Immature natural killer cell (primary cell): ENCODE data around the gene GFAP. TPM values are rescaled to one million over a fixed set of nuclear protein-coding genes. Genes with fewer than 3 reads are reported as not detected.

ENCODE experiments used
- DNase-seq, 3 donors: peaks; one replicate each; pipeline ENCODE4 v3.0.0; 2022; ENCODE audit warnings: mixed read lengths in 1 of 3
- H3K27ac Mint-ChIP-seq, 6 donors: one replicate each; pipeline ENCODE4 v1.8.0; 2020; ENCODE audit warnings: mixed read lengths in 6 of 6, mild to moderate bottlenecking in 5 of 6, inconsistent platforms in 4 of 6, moderate library complexity in 3 of 6
- H3K27me3 Mint-ChIP-seq, 3 donors: one replicate each; pipeline ENCODE4 v1.8.0; 2020 to 2021; ENCODE audit warnings: low read depth in 3 of 3, mild to moderate bottlenecking in 3 of 3, mixed read lengths in 3 of 3, moderate library complexity in 3 of 3, inconsistent platforms in 1 of 3
- H3K36me3 Mint-ChIP-seq, 3 donors: one replicate each; pipeline ENCODE4 v1.8.0; 2020; ENCODE audit warnings: mixed read lengths in 3 of 3, inconsistent platforms in 2 of 3, mild to moderate bottlenecking in 2 of 3
- H3K4me1 Mint-ChIP-seq, 2 donors: one replicate each; pipeline ENCODE4 v1.8.0; 2020; ENCODE audit warnings: inconsistent platforms in 2 of 2, mild to moderate bottlenecking in 2 of 2, mixed read lengths in 2 of 2, moderate library complexity in 1 of 2
- H3K4me3 Mint-ChIP-seq, 5 donors: one replicate each; pipeline ENCODE4 v1.8.0; 2020; ENCODE audit warnings: mild to moderate bottlenecking in 5 of 5, mixed read lengths in 5 of 5, inconsistent platforms in 3 of 5, moderate library complexity in 3 of 5
- H3K9me3 Mint-ChIP-seq, 6 donors: one replicate each; pipeline ENCODE4 v1.8.0; 2020; ENCODE audit warnings: mild to moderate bottlenecking in 6 of 6, mixed read lengths in 6 of 6, inconsistent platforms in 4 of 6, moderate library complexity in 3 of 6
- polyA plus RNA-seq, 3 donors: library from polyadenylated mRNA; unstranded; fragments of 300-500 nt; fragmentation: Illumina TruSeq; gene quantifications; one replicate each; pipeline ENCODE4 v1.2.3, GENCODE V29; 2021

Gene GFAP
- polyA plus RNA-seq, 3 donors from 2014 or later: 1.1 TPM; not detected in 2

DNA sequence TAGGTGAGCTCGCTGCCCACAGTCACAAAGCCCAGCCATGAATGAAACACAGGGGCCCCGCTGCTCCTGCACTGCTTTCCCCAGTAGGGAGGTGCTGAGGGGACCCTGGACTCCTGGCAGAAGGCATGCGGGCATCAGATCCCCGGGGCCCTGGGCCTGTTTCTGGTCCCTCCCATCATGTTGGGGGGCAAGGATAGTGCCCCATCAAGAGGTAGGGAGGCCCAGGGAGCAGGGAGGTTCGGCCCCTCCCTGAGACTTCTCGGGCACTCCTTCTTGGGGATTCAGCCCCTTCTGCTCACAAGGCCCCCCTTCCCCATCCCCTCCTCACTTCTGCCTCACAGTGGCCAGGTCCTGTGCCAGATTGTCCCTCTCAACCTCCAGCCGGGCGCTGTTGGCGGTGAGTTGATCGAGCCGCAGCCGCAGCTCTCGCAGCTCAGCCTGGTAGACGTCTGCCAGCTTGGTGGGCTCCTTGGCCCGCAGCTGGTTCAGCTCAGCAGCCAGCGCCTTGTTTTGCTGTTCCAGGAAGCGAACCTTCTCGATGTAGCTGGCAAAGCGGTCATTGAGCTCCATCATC lies 515 bp downstream of the GFAP start:
- peaks cover 6 to 10% (median 6%) of the 10 kb centered on the region in 3 donors for H3K27me3 Mint-ChIP-seq
- no peak for DNase-seq
- H3K4me1 Mint-ChIP-seq: peaks cover 0 to 3% of the 10 kb centered on the region in 2 donors
- no peak overlapping the region for H3K4me3 Mint-ChIP-seq
- no peak overlapping the region for H3K27ac Mint-ChIP-seq
- H3K36me3 Mint-ChIP-seq: no peaks in the 10 kb centered on the region
- no peaks in the 10 kb centered on the region for H3K9me3 Mint-ChIP-seq

DNA sequence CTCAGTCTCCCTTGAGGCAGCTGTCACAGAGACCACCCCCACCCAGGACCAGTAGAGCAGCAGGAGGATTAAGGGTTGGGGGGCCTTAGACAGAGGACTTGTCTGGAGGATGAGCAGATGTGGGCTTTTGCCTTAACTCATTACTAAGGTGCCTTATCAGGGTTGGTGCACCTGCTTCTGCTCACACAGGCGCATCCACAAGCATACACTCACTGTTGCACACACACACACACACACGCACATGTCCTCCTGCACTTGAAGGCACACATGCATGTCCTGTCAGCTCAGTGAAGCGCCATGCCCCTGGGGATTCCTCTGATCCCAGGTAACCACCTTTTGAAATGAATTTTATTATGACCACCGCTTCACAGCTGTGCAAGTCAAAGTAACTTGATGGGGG lies 1.2 kb downstream of the GFAP start:
- H3K27ac Mint-ChIP-seq: no peak overlapping the region
- H3K4me1 Mint-ChIP-seq: peaks cover 0 to 3% of the 10 kb centered on the region in 2 donors
- H3K9me3 Mint-ChIP-seq: no peaks in the 10 kb centered on the region
- no peaks in the 10 kb centered on the region for H3K36me3 Mint-ChIP-seq
- no peak overlapping the region for H3K4me3 Mint-ChIP-seq
- DNase-seq: no peak
- H3K27me3 Mint-ChIP-seq: peaks cover 6 to 10% (median 6%) of the 10 kb centered on the region in 3 donors

DNA sequence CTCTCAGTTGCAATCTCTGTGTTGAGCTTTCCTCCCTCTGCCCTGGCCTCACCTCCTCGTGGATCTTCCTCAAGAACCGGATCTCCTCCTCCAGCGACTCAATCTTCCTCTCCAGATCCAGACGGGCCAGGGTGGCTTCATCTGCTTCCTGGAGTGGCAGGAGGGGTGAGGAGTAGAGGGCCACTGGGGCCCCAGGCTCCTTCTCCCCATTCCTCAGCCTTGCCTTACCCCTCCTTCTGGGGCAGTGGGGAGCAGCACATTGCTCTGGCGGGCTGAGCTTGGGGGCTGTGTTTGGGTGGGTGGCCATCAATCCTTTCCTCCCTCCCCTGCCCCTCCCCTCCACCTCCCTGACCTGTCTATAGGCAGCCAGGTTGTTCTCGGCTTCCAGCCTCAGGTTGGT lies 1.6 kb downstream of the GFAP start:
- Mint-ChIP-seq H3K4me3 (no peak overlapping the region), H3K27ac (no peak overlapping the region), H3K4me1 (peaks cover 0 to 3% of the 10 kb centered on the region in 2 donors), H3K36me3 (no peaks in the 10 kb centered on the region), H3K27me3 (peaks cover 6 to 10% (median 6%) of the 10 kb centered on the region in 3 donors), H3K9me3 (no peaks in the 10 kb centered on the region)
- no peak for DNase-seq

DNA sequence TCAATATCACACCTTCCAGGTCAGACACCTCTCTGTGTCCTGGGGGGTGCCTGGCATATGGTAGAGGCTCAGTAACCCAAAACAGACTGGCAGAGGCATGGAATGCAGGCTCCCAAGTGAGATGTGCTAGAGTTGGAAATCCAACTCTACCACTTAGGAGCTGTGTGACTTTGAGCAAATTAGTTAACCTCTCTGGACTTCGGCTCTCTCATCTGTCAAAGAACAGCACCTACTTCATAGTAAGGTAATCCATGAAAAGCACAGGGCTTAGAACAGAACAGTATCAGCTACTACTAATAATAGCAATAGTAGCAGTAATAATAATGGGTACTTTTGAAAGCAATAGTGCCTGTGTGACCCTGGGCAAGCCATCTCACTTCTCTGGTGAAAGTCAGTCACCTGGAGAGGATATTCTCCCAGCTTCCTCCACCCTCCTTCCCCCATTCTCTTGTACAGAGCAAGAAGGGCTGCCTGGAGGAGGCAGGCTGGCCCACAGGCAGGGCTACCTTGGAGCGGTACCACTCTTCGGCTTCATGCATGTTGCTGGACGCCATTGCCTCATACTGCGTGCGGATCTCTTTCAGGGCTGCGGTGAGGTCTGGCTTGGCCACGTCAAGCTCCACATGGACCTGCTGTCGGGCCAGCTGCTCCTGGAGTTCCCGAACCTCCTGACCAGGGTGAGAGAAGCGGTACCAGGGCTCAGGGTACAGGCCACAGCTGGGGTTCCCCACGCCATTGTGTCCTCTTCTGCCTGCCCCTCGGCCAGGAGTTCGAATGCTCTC lies 2.3 kb downstream of the GFAP start:
- Mint-ChIP-seq H3K27ac (no peak overlapping the region), H3K4me1 (peaks cover 0 to 3% of the 10 kb centered on the region in 2 donors), H3K36me3 (no peaks in the 10 kb centered on the region), H3K9me3 (no peaks in the 10 kb centered on the region), H3K27me3 (peaks cover 6 to 10% (median 6%) of the 10 kb centered on the region in 3 donors), H3K4me3 (peak overlapping the region in 2 of 5 donors; percentile 65 to 66)
- no peak for DNase-seq

DNA sequence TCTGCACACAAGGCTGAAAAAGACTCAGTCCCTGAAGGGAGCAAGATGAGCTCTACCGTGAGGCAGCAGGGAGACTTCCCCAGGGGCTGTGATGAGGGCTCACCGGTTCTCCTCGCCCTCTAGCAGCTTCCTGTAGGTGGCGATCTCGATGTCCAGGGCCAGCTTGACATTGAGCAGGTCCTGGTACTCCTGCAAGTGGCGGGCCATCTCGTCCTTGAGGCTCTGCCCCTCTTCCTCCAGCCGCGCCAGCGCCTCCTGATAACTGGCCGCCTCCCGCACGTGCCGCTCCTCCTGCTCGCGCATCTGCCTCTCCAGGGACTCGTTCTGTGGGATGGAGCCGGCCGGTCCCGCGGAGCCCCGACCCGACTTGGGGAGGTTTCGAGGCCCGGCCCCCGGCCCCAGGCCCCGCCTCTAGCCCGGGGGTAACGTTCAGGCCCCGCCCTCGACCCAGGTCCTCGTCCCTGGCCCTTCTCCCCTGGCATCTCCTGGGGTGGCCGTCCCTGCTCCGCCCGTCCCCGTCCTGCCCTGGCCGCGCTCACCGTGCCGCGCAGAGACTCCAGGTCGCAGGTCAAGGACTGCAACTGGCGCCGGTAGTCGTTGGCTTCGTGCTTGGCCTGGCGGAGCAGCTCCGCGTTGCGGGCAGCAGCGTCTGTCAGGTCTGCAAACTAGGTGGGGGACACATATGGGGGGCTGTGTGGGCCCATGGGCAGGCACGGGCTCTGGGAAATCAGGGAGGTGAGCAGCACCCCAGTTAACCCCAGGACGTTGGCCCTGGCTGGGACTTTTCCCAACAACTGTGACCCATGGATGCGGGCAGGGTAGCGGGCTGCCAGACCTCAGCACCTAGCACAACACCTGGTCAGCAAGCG lies 3.9 kb downstream of the GFAP start:
- peak overlapping the region; percentile 33 to 71 (median 69) for H3K4me3 Mint-ChIP-seq
- H3K9me3 Mint-ChIP-seq: no peaks in the 10 kb centered on the region
- no peaks in the 10 kb centered on the region for H3K36me3 Mint-ChIP-seq
- peaks cover 4 to 10% (median 4%) of the 10 kb centered on the region in 3 donors for H3K27me3 Mint-ChIP-seq
- peak overlapping the region in 2 of 6 donors; percentile 40 to 59 for H3K27ac Mint-ChIP-seq
- H3K4me1 Mint-ChIP-seq: peaks cover 0 to 3% of the 10 kb centered on the region in 2 donors
- DNase-seq: peak; percentile 42 to 50 (median 46)

DNA sequence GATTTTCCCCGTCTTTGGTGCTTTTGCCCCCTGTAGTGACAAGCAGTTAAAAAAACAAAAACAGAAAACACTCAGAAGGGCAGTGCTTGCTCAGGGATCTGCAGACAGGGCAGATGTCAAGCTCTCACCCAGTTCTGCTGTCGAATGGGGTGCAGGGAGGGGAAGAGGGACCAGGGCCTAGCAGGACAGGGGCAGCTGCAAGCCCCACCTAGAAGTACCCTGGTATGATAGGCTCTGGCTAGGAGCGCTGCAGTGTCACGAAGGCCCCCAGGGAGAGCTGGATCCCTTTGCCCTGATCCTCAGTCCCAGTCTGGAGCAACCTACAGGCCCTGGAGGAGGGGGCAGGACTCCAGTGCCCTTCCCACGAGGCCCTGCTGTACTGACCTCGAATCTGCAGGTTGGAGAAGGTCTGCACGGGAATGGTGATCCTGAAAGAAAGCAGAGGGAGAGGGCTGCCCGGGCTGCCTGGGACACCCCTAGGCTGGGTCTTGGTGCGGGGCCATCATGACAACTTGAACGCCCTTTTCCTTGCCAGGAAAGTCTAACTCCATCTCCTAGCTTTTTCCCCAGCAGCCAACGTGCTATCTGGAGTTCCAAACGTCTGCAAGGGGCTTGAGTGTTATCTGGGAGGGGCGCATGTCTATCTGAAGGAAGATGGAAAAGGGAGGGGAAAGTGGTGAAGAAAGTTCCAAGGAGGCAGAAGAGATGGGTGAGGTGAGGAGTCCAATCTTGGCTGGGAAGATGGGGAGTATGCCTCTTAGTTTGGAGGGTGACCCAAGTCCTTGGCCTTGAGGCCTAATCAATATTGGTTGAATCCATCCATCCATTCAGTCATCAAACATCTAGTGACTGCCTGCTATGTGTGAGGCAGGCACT lies 4.8 kb downstream of the GFAP start:
- peak overlapping the region in 2 of 6 donors; percentile 40 to 59 for H3K27ac Mint-ChIP-seq
- no peaks in the 10 kb centered on the region for H3K9me3 Mint-ChIP-seq
- peaks cover 0 to 3% of the 10 kb centered on the region in 2 donors for H3K4me1 Mint-ChIP-seq
- DNase-seq: no peak
- no peaks in the 10 kb centered on the region for H3K36me3 Mint-ChIP-seq
- peak overlapping the region; percentile 33 to 71 (median 69) for H3K4me3 Mint-ChIP-seq
- H3K27me3 Mint-ChIP-seq: peaks cover 4 to 12% (median 6%) of the 10 kb centered on the region in 3 donors

DNA sequence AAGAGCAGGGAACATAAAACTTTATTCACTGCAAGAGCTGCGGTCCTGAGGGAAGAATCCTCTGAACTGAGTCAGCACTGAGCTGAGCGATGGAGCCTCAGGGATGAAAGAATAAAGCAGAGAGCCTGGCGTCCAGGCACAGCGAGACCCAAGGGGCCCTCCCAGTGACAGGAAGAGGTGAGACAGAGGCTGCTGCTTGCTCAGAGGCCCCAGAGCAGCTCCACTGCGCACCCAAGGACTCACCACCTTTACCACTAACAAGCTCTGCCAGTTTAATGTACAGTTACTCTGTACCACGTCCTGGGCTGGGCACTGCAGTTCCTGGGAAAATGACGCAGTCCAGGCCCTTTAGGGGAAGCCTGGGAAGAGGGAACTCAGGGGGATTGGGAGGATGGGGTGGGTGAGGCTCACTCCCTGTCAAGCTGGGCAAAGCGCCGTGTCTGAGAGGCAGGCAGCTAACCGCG lies 5.6 kb downstream of the GFAP start:
- H3K36me3 Mint-ChIP-seq: no peaks in the 10 kb centered on the region
- peaks cover 5 to 12% (median 6%) of the 10 kb centered on the region in 3 donors for H3K27me3 Mint-ChIP-seq
- DNase-seq: no peak
- H3K4me3 Mint-ChIP-seq: no peak overlapping the region
- peaks cover 0 to 3% of the 10 kb centered on the region in 2 donors for H3K4me1 Mint-ChIP-seq
- no peak overlapping the region for H3K27ac Mint-ChIP-seq
- no peaks in the 10 kb centered on the region for H3K9me3 Mint-ChIP-seq

DNA sequence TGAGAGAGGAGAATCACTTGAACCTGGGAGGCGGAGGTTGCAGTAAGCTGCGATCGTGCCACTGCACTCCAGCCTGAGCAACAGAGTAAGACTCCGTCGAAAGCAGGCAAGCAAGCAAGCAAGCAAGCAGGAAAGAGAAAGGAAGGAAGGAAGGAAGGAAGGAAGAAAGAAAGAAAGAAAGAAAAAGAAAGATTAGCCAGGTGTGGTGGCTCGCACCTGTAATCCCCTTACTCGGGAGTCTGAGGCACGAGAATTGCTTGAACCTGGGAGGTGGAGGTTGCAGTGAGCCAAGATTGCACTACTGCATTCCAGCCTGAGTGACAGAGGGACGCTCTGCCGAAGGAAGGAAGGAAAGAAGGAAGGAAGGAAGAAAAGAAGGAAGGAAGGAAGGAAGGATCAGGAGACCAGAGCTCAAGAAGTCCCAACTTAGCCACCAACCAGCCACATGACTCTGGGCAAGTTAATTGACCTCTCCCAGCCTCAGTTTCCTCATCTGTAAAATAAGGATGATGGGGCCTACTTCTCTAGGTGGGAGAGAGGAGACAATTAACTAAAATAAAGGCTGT lies 6.5 kb downstream of the GFAP start:
- peaks cover 0 to 3% of the 10 kb centered on the region in 2 donors for H3K4me1 Mint-ChIP-seq
- H3K27ac Mint-ChIP-seq: no peak overlapping the region
- no peak for DNase-seq
- peaks cover 4 to 12% (median 6%) of the 10 kb centered on the region in 3 donors for H3K27me3 Mint-ChIP-seq
- no peak overlapping the region for H3K4me3 Mint-ChIP-seq
- H3K9me3 Mint-ChIP-seq: no peaks in the 10 kb centered on the region
- no peaks in the 10 kb centered on the region for H3K36me3 Mint-ChIP-seq

DNA sequence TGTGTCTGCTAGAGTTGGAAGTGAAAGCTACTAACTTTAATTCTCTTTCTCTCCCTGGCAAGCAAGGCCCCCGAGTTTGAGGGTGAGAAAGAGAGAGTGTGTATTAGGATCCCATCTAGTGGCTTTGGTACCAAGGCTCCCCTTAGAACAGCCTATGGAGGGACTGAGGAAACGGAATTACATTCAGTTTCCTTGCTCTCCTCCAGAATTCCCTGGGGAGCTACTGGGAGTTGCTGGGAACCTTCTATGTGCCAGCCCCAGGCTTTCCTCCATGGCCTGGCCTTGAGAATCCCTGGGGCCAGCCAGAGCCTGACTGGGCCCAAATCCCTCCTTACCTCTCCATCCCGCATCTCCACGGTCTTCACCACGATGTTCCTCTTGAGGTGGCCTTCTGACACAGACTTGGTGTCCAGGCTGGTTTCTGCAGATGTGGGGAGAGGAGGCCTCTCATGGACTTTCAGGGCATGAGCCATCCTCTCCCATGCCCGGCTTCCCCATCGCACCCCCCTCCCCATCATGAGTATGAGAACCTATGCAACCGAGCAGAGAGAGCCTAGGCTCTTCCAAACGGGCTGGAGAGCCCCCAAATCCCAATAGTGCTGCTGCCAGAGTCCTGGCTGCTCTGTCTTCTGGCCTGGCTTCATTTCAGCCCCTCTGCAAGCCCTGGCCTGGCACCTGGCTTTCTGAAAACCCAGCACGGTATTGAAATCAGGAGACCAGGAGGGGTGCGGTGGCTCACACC lies 7.4 kb downstream of the GFAP start:
- Mint-ChIP-seq H3K27me3 (peaks cover 4 to 8% (median 6%) of the 10 kb centered on the region in 3 donors), H3K4me1 (peaks cover 0 to 3% of the 10 kb centered on the region in 2 donors), H3K27ac (no peak overlapping the region), H3K4me3 (no peak overlapping the region), H3K9me3 (no peaks in the 10 kb centered on the region), H3K36me3 (no peaks in the 10 kb centered on the region)
- DNase-seq: no peak

DNA sequence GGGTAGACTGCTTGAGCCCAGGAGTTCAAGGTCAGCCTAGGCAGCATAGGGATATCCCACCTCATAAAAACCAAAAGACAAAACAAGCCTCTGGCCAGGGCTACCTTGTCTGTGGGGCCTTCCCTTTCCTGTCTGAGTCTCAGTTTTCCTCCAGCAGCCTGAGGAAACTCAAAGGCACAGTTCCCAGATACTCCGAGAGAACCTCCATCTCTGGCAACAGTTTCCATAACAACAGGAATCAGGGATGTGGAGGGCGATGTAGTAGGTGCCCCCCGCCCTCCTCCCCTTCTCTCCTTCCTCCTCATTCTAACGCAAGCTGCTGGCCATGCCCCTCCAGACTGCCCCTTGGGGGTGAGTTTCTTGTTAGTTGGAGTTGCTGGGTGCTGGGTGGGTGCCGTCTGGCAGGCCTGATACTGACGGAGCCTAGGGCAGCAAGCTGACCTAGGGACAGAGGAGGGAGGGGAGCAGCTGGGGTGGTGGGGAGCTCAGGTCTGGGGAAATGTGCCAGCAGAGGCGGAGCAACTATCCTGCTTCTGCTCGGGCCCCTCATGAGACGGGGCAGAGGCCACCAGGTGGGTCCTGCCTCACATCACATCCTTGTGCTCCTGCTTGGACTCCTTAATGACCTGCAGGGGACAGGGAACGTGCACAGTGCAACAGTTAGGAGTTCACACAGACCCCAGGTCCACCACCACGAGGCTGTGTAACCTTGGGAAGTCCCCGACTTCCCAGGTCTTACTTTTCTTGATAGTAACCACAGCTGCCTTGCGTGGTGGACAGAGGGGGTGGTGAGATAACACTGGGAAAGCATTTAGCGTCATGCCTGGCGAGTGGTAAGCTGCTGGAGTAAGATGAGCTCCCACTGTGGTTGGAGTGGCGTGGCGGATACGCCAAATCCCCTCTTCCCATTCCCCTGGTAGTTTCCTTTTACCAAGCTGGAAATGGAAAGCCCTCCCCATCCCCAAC lies 8.3 kb downstream of the GFAP start:
- Mint-ChIP-seq H3K4me3 (no peak overlapping the region), H3K36me3 (no peaks in the 10 kb centered on the region), H3K27ac (no peak overlapping the region), H3K9me3 (no peaks in the 10 kb centered on the region), H3K4me1 (peaks cover 0 to 3% of the 10 kb centered on the region in 2 donors), H3K27me3 (peaks cover 4 to 12% (median 4%) of the 10 kb centered on the region in 3 donors)
- DNase-seq: no peak

DNA sequence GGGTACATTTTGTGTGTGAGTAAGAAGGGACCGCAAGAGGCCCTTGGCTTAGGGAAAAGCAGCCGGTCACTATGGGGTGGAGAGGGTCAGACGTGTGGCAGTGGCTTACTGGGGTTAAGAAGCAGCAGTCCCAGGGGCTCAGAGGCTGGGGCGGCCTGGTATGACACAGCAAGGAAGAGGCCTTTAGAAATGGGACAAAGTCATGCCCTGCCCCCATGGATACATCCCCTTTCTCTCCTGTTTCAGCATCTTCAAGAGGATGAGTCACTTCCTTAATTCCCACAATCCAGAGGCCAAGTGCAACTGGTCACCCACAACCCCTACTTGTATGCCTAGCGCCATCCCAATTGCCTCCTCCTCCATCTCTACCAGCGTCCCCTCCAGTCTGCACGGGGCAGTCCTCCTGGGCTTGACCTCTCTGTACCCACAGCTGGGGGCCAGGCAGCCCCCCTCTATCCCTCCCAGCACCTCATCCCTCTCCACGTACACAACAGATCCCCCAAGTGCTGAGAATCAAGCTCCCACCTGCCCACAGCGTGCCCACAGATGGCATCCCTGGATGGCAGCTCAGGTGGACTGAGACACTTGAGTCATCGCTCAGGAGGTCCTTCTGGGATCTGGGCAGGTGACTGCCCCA lies 9.2 kb downstream of the GFAP start:
- H3K27me3 Mint-ChIP-seq: peaks cover 4 to 15% (median 8%) of the 10 kb centered on the region in 3 donors
- no peak overlapping the region for H3K4me3 Mint-ChIP-seq
- no peaks in the 10 kb centered on the region for H3K36me3 Mint-ChIP-seq
- peaks cover 0 to 3% of the 10 kb centered on the region in 2 donors for H3K4me1 Mint-ChIP-seq
- DNase-seq: no peak
- H3K9me3 Mint-ChIP-seq: no peaks in the 10 kb centered on the region
- H3K27ac Mint-ChIP-seq: no peak overlapping the region
